Measurements from ENCODE around the gene AKR1B15. TPM values are rescaled to one million over a fixed set of nuclear protein-coding genes. Genes with fewer than 3 reads are reported as not detected.
"Not testable (repeated sequence)": the region's sequence is repeated elsewhere in the genome, so short reads cannot be mapped to it uniquely, and the experiment has no call there.

Gene AKR1B15
- total and polyA plus RNA-seq, 9 donors: 0.22 TPM; not detected in 8

DNA sequence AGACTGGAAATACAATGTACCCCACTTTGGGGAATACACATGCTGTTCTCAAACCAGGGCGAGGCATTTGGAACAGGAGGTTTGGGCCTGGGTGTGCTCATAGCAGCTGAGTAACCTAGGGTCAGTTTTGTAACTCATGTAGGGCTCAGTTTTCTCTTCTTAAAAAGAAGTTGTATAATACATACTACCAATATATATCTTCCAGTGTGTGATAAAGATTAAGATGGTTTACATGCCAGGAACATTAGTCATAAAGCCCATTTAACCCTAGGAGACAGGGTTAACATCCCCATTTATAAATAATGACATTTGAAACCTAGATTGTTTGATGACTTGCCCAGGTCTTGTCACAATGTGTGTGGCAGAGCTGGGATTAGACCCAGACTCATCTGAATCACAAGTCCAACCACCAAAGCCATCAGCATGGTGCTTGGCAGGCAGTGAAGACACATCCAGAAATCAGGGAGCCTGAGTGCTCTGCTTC, 15.6 kb upstream of the AKR1B15 start:
- H3K9me3 ChIP-seq: no peaks in the 10 kb centered on the region
- no peaks in the 10 kb centered on the region for H3K27me3 ChIP-seq
- WGBS, 3 donors: 88 to 100% (median 93%) methylated on average over 1 of the region's 1 CpG
- H3K4me1 ChIP-seq (ENCODE audit: insufficient read depth): no peaks in the 10 kb centered on the region
- H3K4me3 ChIP-seq: no peak overlapping the region
- TF ChIP-seq, protein P1, sequence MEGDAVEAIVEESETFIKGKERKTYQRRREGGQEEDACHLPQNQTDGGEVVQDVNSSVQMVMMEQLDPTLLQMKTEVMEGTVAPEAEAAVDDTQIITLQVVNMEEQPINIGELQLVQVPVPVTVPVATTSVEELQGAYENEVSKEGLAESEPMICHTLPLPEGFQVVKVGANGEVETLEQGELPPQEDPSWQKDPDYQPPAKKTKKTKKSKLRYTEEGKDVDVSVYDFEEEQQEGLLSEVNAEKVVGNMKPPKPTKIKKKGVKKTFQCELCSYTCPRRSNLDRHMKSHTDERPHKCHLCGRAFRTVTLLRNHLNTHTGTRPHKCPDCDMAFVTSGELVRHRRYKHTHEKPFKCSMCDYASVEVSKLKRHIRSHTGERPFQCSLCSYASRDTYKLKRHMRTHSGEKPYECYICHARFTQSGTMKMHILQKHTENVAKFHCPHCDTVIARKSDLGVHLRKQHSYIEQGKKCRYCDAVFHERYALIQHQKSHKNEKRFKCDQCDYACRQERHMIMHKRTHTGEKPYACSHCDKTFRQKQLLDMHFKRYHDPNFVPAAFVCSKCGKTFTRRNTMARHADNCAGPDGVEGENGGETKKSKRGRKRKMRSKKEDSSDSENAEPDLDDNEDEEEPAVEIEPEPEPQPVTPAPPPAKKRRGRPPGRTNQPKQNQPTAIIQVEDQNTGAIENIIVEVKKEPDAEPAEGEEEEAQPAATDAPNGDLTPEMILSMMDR (IDR thresholded peaks at IDR 0.05): no peak
- TF ChIP-seq POLR2A (IDR thresholded peaks at IDR 0.05) (no peak), EP300 (IDR thresholded peaks at IDR 0.05) (no peak)
- intact Hi-C loops (cut with DNase I): no loop called here
- DNase-seq: no peak
- no peak overlapping the region for H3K27ac ChIP-seq
- H3K36me3 ChIP-seq: no peaks in the 10 kb centered on the region

DNA sequence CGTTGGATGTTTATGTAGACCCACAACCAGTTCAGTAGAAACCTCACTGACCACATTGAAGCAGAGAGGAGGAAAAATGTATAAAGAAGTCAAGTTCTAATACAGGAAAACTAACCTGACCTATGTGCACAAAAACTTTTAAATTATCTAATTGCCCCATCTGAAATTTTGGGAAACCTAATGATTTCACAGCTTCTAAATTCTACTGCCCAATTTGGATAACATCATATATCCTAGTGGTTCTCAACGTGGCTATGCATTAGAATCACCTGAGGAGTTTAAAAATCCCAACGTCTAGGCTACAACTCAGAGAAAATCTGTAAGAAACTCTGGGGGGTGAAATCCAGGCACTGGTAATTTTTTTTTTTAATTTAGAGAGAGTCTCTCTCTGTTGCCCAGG, 14.3 kb upstream of the AKR1B15 start:
- intact Hi-C loops (cut with DNase I): no loop called here
- Histone ChIP-seq H3K36me3 (no peaks in the 10 kb centered on the region), H3K9me3 (no peaks in the 10 kb centered on the region), H3K27ac (no peak overlapping the region), H3K27me3 (no peaks in the 10 kb centered on the region), H3K4me1 (ENCODE audit: insufficient read depth) (no peaks in the 10 kb centered on the region), H3K4me3 (no peak overlapping the region)
- no peak for DNase-seq
- 83 to 86% (median 85%) methylated on average over 3 of the region's 3 CpGs for WGBS, 3 donors
- TF ChIP-seq, protein P1 (IDR thresholded peaks at IDR 0.05): no peak
- no peak for TF ChIP-seq EP300 (IDR thresholded peaks at IDR 0.05)
- no peak for TF ChIP-seq POLR2A (IDR thresholded peaks at IDR 0.05)

DNA sequence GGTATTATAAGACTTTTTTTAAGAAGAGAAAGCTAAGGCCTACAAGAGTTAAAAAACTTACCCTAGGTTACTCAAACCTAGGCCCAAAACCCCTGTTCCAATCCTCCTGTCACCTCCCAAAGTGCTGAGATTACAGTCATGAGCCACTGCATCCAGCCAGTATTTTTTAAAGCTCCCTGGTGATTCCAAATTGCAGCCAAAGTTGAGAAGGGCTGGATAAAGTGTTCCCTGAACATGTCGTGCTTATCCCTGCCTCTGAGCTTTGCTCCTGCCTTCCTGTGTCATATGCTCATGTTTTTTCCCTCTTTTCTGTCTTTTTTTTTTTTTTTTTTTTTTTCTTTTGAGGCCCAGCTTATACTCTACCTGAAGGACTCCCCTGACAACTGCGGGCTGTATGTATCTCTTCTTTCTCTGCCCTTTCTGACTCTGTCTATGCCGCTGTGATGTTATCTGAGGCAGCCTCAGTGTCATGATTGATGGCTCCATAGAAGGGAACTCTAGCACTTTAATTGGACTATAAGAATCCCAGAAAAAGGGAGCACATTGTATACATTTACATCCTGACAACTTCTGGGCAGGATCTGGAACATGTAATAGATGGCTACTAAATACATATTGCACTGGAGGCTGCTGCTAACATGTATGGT, 13.5 kb upstream of the AKR1B15 start:
- Histone ChIP-seq H3K4me3 (no peak overlapping the region), H3K4me1 (ENCODE audit: insufficient read depth) (no peaks in the 10 kb centered on the region), H3K27ac (no peak overlapping the region), H3K9me3 (no peaks in the 10 kb centered on the region), H3K27me3 (no peaks in the 10 kb centered on the region), H3K36me3 (no peaks in the 10 kb centered on the region)
- DNase-seq: no peak
- intact Hi-C loops (cut with DNase I): no loop called here
- TF ChIP-seq, protein P1 (IDR thresholded peaks at IDR 0.05): no peak
- TF ChIP-seq POLR2A (IDR thresholded peaks at IDR 0.05): no peak
- TF ChIP-seq EP300 (IDR thresholded peaks at IDR 0.05): no peak
- WGBS, 3 donors: 41 to 46% (median 45%) methylated on average over 3 of the region's 3 CpGs

DNA sequence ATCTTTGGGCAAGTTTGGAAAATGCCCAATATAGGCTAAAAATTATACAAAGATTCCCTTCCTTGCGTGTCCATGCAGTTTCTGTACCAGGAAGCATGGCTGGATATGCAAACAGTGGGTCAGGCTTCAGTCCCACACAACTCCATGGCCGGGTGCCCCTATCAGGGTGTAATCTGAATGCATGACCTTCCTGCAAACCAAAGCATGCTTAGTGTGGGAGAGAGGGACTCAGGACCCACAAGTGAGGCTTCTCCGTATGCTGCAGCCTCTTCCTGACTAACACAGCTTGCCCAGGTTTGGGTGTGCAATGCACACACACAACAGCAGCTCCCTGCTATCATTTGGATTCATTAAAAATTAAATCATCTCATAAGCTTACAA, 13.0 kb upstream of the AKR1B15 start:
- Histone ChIP-seq H3K36me3 (no peaks in the 10 kb centered on the region), H3K27me3 (no peaks in the 10 kb centered on the region), H3K4me1 (ENCODE audit: insufficient read depth) (no peaks in the 10 kb centered on the region), H3K27ac (no peak overlapping the region), H3K9me3 (no peaks in the 10 kb centered on the region), H3K4me3 (no peak overlapping the region)
- DNase-seq: no peak
- intact Hi-C loops (cut with DNase I): no loop called here
- WGBS, 3 donors: 56 to 70% (median 69%) methylated on average over 3 of the region's 3 CpGs
- TF ChIP-seq EP300 (IDR thresholded peaks at IDR 0.05) (no peak), POLR2A (IDR thresholded peaks at IDR 0.05) (no peak)
- TF ChIP-seq, protein P1 (IDR thresholded peaks at IDR 0.05): no peak

DNA sequence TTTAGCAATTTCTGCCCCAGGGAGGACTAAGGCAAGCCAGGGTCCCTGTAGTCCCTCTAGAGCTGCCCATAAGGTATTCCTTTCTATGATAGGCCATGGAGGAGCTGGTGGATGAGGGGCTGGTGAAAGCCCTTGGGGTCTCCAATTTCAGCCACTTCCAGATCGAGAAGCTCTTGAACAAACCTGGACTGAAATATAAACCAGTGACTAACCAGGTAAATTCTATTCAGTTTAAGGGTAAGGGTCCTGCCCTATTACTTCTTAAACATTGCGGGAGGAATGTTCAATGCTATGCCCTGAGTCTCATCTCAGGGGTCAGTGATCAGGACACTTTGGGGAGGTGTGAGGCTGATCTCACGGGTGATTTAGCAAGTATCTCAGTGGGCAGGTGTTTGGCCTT, 12.4 kb upstream of the AKR1B15 start:
- 89 to 96% (median 93%) methylated on average over 3 of the region's 3 CpGs for WGBS, 3 donors
- H3K36me3 ChIP-seq; H3K4me3 ChIP-seq; intact Hi-C loops (cut with DNase I); H3K4me1 ChIP-seq (ENCODE audit: insufficient read depth); H3K27ac ChIP-seq; DNase-seq; H3K27me3 ChIP-seq; H3K9me3 ChIP-seq: not testable (repeated sequence)

DNA sequence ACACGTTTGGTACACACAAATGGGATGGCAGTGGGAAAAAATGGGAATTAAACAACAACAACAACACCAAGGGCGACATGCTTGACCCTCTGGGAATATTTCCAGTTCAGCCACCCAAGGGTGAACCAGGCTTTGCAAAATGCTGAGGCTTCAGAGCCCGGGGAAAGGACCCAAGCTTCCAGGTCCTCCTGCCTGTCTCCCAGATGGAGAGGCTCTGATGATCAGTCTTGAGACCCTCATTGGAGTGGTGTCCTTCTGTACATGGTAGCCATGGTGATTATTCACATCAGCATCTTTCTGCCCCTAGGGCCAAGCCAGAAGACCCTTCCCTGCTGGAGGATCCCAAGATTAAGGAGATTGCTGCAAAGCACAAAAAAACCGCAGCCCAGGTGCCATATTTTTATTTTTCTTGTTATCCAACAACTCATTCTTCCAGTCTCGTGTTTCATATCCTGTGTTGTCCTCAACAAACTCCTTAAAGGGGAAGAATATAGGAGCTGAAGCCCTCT, 11.6 kb upstream of the AKR1B15 start:
- H3K9me3 ChIP-seq; H3K36me3 ChIP-seq; H3K4me1 ChIP-seq (ENCODE audit: insufficient read depth); H3K4me3 ChIP-seq; H3K27ac ChIP-seq; intact Hi-C loops (cut with DNase I); DNase-seq; H3K27me3 ChIP-seq: not testable (repeated sequence)
- 77 to 88% (median 83%) methylated on average over 5 of the region's 5 CpGs for WGBS, 3 donors
